Measurements from ENCODE around the gene RHOBTB3.

RHOBTB3 gene

GRCh38 chr5:95783661-95784060 lies 52.5 kb downstream of the RHOBTB3 start:
- peaks cover 28% of the 10 kb centered on the region for H3K36me3 ChIP-seq
- DNase-seq, result no peak
- TF ChIP-seq CTCF (IDR thresholded peaks at IDR 0.05; ENCODE audit: low read depth, low read length), result no peak

GRCh38 chr5:95784514-95785302 lies 53.6 kb downstream of the RHOBTB3 start:
- Histone ChIP-seq H3K4me3 (ENCODE audit: low read depth, low read length) (no peak overlapping the region), H3K9me3 (ENCODE audit: severe bottlenecking) (no peaks in the 10 kb centered on the region), H3K36me3 (peaks cover 28% of the 10 kb centered on the region), H3K27ac (no peak overlapping the region), H3K27me3 (ENCODE audit: insufficient read depth, low read depth, severe bottlenecking) (no peaks in the 10 kb centered on the region)
- no peak for TF ChIP-seq CTCF (IDR thresholded peaks at IDR 0.05; ENCODE audit: low read depth, low read length)
- no peak for DNase-seq

More at GRCh38 chr5:95783661-95784060, 52.5 kb downstream of the RHOBTB3 start:
- H3K27ac ChIP-seq, result no peak overlapping the region
- H3K27me3 ChIP-seq (ENCODE audit: insufficient read depth, low read depth, severe bottlenecking), result no peaks in the 10 kb centered on the region
- no peak overlapping the region for H3K4me3 ChIP-seq (ENCODE audit: low read depth, low read length)
- no peaks in the 10 kb centered on the region for H3K9me3 ChIP-seq (ENCODE audit: severe bottlenecking)

GRCh38 chr5:95786821-95787418 lies 55.8 kb downstream of the RHOBTB3 start:
- Histone ChIP-seq H3K9me3 (ENCODE audit: severe bottlenecking) (no peaks in the 10 kb centered on the region), H3K27ac (no peak overlapping the region), H3K36me3 (peaks cover 17% of the 10 kb centered on the region), H3K27me3 (ENCODE audit: insufficient read depth, low read depth, severe bottlenecking) (no peaks in the 10 kb centered on the region), H3K4me3 (ENCODE audit: low read depth, low read length) (no peak overlapping the region)
- DNase-seq, result no peak
- no peak for TF ChIP-seq CTCF (IDR thresholded peaks at IDR 0.05; ENCODE audit: low read depth, low read length)

- Histone ChIP-seq H3K9me3 (ENCODE audit: severe bottlenecking) (no peaks in the 10 kb centered on the region), H3K27me3 (ENCODE audit: insufficient read depth, low read depth, severe bottlenecking) (no peaks in the 10 kb centered on the region), H3K27ac (no peak overlapping the region), H3K4me3 (ENCODE audit: low read depth, low read length) (no peak overlapping the region), H3K36me3 (peaks cover 23% of the 10 kb centered on the region)
- no peak for TF ChIP-seq CTCF (IDR thresholded peaks at IDR 0.05; ENCODE audit: low read depth, low read length)
- no peak for DNase-seq
Measured at GRCh38 chr5:95788493-95788892, 57.4 kb downstream of the RHOBTB3 start.

GRCh38 chr5:95791751-95792150 lies 60.6 kb downstream of the RHOBTB3 start:
- Histone ChIP-seq H3K36me3 (peaks cover 12% of the 10 kb centered on the region), H3K27ac (no peak overlapping the region)
- no peak for TF ChIP-seq CTCF (IDR thresholded peaks at IDR 0.05; ENCODE audit: low read depth, low read length)

More at GRCh38 chr5:95791751-95792150, 60.6 kb downstream of the RHOBTB3 start:
- DNase-seq, result no peak
- H3K4me3 ChIP-seq (ENCODE audit: low read depth, low read length), result no peak overlapping the region
- no peaks in the 10 kb centered on the region for H3K27me3 ChIP-seq (ENCODE audit: insufficient read depth, low read depth, severe bottlenecking)
- H3K9me3 ChIP-seq (ENCODE audit: severe bottlenecking), result no peaks in the 10 kb centered on the region

Data from WERI-Rb-1 (cell line).